ENCODE results near the gene DCK.

DNA sequence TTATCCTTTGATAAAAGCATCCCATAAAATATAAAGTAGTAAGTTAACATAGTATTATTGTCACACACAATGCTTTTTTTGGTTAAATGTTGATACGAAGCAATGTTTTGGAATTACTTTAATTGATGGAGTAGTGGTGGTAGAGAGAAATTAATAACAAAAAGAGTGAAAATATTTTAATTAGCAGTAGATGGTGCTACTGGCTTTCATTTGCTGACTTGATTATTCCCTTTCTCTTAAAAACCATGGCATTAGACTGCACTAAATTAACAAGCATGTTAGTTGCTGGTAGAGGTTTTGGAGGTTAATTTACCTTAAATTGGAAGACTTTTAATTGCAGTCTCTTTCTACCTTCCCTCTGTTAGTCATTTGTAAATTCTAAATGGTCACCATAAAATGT, 8.9 kb upstream of the DCK start:
- TF ChIP-seq, protein P1, sequence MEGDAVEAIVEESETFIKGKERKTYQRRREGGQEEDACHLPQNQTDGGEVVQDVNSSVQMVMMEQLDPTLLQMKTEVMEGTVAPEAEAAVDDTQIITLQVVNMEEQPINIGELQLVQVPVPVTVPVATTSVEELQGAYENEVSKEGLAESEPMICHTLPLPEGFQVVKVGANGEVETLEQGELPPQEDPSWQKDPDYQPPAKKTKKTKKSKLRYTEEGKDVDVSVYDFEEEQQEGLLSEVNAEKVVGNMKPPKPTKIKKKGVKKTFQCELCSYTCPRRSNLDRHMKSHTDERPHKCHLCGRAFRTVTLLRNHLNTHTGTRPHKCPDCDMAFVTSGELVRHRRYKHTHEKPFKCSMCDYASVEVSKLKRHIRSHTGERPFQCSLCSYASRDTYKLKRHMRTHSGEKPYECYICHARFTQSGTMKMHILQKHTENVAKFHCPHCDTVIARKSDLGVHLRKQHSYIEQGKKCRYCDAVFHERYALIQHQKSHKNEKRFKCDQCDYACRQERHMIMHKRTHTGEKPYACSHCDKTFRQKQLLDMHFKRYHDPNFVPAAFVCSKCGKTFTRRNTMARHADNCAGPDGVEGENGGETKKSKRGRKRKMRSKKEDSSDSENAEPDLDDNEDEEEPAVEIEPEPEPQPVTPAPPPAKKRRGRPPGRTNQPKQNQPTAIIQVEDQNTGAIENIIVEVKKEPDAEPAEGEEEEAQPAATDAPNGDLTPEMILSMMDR (IDR thresholded peaks at IDR 0.05), result peak in 1 of 6 experiments; percentile 10
- no peak for TF ChIP-seq POLR2A (IDR thresholded peaks at IDR 0.05)
